Stimulated activated naive CD8-positive, alpha-beta T cell treated with anti-CD3 and anti-CD28 coated beads, Interleukin-15, Interleukin-2, amounts not matched to agents 100 U/mL and 50 U/mL, for 24 hours (primary cell): ENCODE results near the gene PELO.
"Not testable (repeated sequence)": the region's sequence is repeated elsewhere in the genome, so short reads cannot be mapped to it uniquely, and the experiment has no call there.

ENCODE experiments used
- ATAC-seq: fragments of 150-1000 bp; cut with Tn5 transposase; one replicate; pipeline ENCODE4 v1.10.0; 2021
- DNase-seq: peaks from one replicate; pipeline ENCODE4 v3.0.0; 2021

Gene PELO

GRCh38 chr5:52787600-52788504 lies at the start of gene PELO, which contains the start of gene ITGA1:
PELO (plus strand) TSS chr5:52787916; CDS start chr5:52800395, 12,479 bp downstream.
ITGA1 (plus strand) TSS chr5:52787916; CDS start chr5:52788354, 438 bp downstream.
- DNase-seq (peak; percentile 74), ATAC-seq (peak; percentile 90)

GRCh38 chr5:52738095-52738506 lies 49.6 kb upstream of the PELO start:
- ATAC-seq (peak; percentile 73), DNase-seq (no peak)

GRCh38 chr5:52740007-52740406 lies 47.7 kb upstream of the PELO start:
- DNase-seq (no peak), ATAC-seq (no peak)

- DNase-seq, result no peak
- peak; percentile 34 for ATAC-seq
Observed at GRCh38 chr5:52743012-52743411, 44.7 kb upstream of the PELO start.

- ATAC-seq, result peak; percentile 12
- DNase-seq, result no peak
Observed at GRCh38 chr5:52743529-52743928, 44.2 kb upstream of the PELO start.

- ATAC-seq (peak; percentile 94), DNase-seq (no peak)
Observed at GRCh38 chr5:52743970-52744369, 43.7 kb upstream of the PELO start.

- peak; percentile 53 for ATAC-seq
Observed at GRCh38 chr5:52744867-52745458, 42.8 kb upstream of the PELO start.

GRCh38 chr5:52746539-52746938 lies 41.2 kb upstream of the PELO start:
- no peak for ATAC-seq
- no peak for DNase-seq

More at GRCh38 chr5:52744867-52745458, 42.8 kb upstream of the PELO start:
- DNase-seq, result not testable (repeated sequence)

GRCh38 chr5:52748590-52748989 lies 39.1 kb upstream of the PELO start:
- ATAC-seq, result no peak
- no peak for DNase-seq

- no peak for ATAC-seq
Observed at GRCh38 chr5:52749666-52750065, 38.0 kb upstream of the PELO start.

GRCh38 chr5:52751137-52751536 lies 36.6 kb upstream of the PELO start:
- DNase-seq, result no peak
- no peak for ATAC-seq

More at GRCh38 chr5:52749666-52750065, 38.0 kb upstream of the PELO start:
- DNase-seq, result no peak

- ATAC-seq (no peak), DNase-seq (no peak)
Observed at GRCh38 chr5:52754051-52754450, 33.7 kb upstream of the PELO start.

GRCh38 chr5:52757527-52757926 lies 30.2 kb upstream of the PELO start:
- no peak for ATAC-seq
- no peak for DNase-seq

- ATAC-seq (no peak), DNase-seq (no peak)
Observed at GRCh38 chr5:52758014-52758413, 29.7 kb upstream of the PELO start.

GRCh38 chr5:52759331-52759730 lies 28.4 kb upstream of the PELO start:
- no peak for ATAC-seq
- DNase-seq, result no peak

GRCh38 chr5:52760695-52761366 lies 26.9 kb upstream of the PELO start:
- DNase-seq, result peak; percentile 51
- peak; percentile 71 for ATAC-seq

GRCh38 chr5:52767217-52767743 lies 20.4 kb upstream of the PELO start:
- peak; percentile 52 for ATAC-seq
- no peak for DNase-seq

GRCh38 chr5:52767766-52768480 lies 19.8 kb upstream of the PELO start:
- no peak for DNase-seq
- no peak for ATAC-seq

GRCh38 chr5:52769061-52769460 lies 18.7 kb upstream of the PELO start:
- no peak for DNase-seq
- no peak for ATAC-seq

- DNase-seq, result no peak
- no peak for ATAC-seq
Observed at GRCh38 chr5:52770287-52770939, 17.3 kb upstream of the PELO start.

- ATAC-seq (peak; percentile 84), DNase-seq (peak; percentile 34)
Observed at GRCh38 chr5:52771343-52772039, 16.2 kb upstream of the PELO start.
